GM19328 (cell line): ENCODE measurements around the gene CS.
A peak's percentile ranks its signal among the peaks of the same experiment; 100 is the strongest.
"Not testable (repeated sequence)": the region's sequence is repeated elsewhere in the genome, so short reads cannot be mapped to it uniquely, and the experiment has no call there.

ENCODE experiments used
- ATAC-seq: cut with Tn5 transposase; IDR thresholded peaks from one replicate; pipeline ENCODE4 v1.9.1; 2021; ENCODE audit warnings: mild to moderate bottlenecking, moderate library complexity; ENCODE audit not compliant: unreplicated experiment

CS gene

DNA sequence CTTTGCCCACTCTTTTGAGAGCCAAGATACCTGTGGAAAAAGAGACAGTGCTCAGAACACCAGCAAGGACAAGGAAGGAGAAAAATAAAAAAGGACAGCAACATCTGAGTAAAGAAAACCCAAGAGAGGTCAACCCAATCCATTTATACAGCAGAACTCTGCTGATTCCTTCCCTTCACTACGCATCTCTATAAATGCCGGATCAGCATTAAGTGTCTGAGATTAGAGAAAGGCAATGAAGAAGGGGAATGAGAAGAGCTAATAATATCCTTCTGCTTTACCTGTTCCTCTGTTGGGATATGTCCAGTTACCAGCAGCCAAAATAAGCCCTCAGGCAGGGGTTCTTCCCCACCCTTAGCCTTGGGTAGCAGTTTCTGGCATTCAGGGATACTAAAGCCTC, 17.6 kb downstream of the CS start:
- ATAC-seq: no peak

DNA sequence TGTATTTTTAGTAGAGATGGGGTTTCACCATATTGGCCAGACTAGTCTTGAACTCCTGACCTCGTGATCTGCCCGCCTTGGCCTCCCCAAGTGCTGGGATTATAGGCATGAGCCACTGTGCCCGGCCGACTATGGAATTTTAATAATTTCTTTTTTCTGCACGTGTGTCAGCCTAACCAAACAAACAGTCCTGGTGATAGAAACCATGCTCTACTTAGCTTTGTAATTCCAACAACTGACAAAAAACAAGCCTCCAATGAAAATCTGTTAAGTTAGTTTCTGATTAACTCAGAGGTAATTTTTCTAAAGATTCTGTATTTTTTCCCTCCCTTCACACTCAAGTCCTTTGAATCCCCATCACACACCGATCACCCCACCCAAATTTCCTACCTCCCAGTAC, 18.1 kb downstream of the CS start:
- ATAC-seq: no peak

DNA sequence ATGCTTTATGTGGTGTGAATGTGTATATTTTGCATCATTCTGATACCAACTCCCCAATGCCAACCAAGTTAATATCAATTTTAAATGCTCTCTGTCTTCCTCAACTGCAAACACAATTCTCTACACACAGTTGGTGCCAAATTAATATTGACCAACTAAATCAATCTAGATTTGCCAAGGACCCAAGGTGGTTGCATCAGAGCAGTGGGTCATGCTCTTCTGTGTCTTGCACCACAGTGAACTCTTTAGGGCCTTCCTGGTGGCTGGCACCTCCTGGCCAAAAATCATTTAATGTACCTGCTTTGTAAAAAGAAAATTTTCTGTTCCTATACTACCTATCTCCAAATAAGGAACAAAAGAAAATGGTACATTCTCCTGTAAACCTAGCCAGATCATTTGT, 19.3 kb downstream of the CS start:
- ATAC-seq: no peak

DNA sequence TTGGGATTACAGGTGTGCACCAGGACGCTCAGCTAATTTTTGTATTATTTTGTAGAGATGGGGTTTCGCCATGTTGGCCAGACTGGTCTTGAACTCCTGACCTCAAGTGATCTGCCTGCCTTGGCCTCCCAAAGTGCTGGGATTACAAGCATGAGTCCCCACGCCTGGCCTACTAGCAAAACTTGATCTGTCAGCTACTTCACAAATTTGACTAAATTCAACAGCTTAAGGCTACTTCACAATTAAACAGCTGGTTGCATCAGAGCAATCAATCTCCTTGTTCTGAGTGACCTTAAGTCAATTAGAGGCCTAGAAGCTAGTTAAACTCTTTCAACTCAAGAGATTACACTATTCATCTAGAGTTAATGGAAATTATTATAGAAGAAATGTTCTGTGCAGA, 21.2 kb downstream of the CS start:
- no peak for ATAC-seq

DNA sequence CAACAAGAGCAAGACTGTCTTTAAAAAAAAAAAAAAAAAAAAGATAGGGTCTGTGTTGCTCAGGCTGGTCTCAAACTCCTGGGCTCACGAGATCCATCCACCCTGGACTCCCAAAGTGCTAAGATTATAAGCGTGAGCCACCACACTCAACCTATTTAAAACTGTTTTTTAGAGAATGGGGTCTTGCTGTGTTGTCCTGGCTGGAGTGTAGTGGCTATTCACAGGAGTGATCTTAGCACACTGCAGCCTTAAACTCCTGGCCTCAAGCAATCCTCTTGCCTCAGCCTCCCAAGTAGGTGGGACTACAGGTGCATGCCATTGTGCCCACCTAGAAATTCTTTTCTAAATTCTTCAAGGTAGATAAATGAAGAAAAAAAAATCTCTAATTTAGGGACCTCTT, 25.8 kb downstream of the CS start:
- ATAC-seq: no peak

DNA sequence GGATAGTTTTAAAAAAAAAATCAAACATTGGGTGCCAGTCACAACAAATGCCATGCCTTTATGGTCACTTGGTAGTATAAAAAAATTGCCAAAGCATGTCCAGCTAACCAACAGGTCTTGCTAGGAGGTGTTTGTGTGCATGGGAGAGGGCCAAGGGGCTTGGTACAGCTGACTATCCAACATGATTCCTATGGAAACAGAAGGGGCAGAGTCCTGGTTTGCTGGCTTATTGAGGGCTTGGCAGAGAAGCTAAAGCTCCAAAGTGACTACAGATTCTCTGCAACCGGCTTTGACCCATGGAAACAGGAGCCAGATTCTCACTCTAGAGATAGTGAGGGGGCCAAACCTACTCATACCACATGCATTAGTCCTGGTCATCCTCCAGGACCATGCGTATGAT, 27.7 kb downstream of the CS start:
- not testable (repeated sequence) for ATAC-seq

DNA sequence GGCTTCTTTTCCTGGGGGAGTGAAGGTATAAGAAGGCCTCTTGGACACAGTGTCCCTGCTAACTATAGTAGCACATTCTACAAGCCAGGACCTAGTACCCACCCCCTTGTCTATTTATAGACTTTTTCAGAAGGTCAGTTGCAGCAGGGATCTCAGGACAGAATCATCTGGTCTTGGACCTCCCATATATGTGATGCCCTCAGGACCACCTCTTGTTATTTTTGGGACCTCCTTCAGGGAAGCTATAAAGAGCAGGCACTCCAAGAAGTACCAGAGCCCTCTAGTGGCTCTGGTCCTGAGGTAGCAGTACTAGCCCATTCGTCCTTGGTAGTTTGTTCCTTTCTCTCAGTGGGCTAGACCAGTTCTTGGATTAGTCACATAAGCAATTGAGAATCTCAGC, 29.1 kb downstream of the CS start:
- ATAC-seq: no peak

DNA sequence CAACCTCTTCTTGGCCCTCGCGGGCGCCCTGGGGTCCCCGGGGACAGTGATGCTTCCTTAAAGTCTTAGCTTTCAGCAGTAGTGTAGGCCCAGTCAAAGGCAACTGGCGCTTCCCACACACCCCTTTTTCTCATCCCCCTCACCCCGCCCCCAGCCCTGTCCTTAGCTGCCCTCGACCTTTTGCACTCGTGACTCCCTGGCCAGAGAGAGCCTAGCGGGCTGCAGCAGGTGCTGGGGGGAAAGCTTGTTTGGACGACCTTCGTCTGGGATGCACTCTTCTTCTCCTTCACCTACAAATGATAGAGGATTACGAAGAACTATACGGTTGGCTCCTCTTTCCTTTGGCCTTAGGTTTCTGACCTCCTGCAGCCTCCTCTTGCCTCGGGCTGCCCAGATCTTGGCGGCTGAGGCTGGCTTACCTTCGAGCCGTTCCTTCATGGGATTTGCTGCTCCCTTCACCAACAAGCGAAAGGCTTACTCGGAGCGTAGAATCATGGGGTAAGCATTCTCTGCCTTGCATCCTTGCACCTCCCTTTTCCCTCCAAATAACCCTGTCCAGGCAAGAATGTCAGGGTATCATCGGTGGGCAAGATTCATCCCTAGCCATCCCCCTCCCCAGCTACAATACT, 32.6 kb downstream of the CS start:
- peak; percentile 11 for ATAC-seq

DNA sequence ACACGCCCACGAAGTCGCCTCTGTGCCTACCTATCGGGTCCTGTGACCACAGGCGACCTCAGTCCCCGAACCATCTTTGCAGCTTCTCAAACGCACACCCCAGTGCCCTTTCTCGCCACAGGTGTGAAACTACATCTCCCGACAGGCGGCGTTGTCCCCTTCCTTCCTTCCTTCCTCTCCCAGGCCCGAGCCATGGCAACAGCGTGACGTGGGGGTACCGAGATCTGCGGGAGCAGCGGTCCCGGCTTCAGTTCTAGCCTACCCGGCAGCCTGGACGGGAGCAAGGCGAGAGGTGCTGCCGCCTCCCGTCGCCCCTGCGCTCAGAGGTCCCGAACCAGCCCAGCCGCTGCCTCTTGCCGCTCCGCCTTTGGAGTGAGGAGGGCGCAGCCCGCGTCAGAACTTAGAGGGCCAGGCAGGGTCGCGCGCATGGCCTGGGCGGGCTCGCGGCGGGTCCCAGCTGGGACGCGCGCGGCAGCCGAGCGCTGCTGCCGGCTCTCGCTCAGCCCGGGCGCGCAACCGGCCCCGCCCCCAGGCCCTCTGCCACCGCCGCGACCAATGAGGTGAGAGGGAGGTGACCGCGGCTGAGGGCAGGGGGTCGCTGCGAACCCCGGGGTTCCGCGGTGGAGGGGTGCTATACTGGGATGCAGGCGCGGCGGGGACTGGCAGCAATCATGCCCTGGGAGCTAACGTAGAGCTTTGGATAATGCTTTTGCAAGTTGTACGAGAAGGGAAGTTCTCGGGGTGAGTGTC, 33.3 kb downstream of the CS start, which contains the start of gene COQ10A:
Gene COQ10A (plus strand): TSS at position 250 of the 750 bp plus-strand sequence. CDS start 177 bp downstream, at position 427.
- ATAC-seq: peak; percentile 85

DNA sequence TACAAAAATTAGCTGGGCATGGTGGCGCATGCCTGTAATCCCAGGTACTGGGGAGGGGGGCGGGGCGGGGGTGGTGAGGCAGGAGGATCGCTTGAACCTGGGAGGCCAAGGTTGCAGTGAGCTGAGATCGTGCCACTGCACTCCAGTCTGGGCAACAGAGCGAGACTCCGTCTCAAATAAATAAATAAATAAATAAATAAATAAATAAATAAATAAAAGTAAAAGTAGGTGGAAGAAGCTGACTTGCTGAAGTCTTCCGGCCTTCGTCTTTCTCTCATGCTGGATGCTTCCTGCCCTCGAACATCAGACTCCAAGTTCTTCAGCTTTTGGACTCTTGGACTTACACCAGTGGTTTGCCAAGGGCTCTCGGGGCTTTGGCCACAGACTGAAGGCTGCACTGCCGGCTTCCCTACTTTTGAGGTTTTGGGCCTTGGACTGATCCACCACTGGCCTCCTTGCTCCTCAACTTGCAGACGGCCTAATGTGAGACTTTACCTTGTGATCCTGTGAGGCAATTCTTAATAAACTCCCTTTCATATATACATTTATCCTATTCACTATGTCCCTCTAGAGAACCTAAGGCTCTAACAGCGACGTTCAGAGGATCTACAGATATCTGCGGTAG, 34.0 kb downstream of the CS start:
- ATAC-seq: not testable (repeated sequence)

DNA sequence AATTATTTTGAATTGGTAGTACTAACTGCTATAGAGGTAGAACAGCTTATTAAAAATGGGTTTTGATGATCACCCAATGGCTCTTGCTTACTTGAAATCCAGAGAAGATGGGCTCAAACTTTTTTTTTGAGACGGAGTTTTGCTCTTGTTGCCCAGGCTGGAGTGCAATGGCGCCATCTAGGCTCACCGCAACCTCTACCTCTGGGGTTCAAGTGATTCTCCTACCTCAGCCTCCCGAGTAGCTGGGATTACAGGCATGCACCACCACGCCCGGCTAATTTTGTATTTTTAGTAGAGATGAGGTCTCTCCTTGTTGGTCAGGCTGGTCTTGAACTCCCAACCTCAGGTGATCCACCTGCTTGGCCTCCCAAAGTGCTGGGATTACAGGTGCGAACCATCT, 37.2 kb downstream of the CS start:
- ATAC-seq: not testable (repeated sequence)

DNA sequence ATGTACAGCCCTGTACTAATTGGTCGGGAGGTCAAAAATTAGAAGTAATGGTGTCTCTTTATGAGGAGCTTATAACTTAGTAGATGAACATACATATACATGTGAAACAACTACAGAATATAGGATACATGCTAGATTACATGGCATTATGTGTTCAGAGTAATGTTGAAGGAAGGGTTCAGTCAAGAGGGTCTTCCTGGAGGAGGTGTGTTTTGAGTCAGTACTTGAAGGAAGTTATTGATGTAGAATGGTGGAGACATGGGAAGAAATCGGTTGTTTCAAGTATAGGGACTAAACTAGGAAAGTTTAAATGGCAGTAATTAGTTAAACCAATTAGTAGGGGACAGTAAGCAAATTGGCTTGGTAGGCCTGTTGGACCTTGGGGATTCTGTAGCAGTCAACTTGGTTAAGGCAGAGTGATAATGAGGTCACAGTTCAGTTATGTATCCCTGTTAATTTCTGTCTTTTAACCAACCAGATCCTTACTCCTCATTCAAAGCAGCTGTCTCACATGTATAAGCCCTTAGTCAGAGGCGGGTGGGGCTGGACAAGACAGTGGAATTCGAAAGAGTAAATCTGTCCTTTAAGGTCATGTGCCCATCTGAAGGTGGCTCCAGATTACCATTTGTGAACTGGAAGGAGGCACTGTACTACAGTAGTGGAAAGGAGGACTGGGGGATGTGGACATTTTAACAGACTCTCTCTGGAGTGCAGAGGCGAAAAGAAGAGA, 38.5 kb downstream of the CS start:
- ATAC-seq: no peak

DNA sequence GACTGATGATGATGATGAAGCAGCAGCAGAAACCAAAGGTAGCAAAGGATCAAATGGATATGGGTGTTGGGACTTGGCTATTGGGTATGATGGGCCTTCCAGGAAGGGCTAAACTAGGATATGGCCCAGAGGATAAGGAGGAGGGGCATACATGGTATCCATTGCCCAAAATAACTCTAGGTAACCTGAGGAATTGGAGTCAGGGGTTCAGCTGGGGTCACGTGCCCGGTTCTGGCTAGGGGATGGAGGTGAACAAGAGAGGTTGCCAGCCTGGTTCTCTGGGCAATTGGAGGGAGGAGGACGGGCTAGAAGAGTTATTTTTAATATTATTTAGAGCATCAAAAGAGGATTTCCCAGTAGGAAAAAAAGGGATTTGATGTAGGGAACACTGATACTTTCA, 39.2 kb downstream of the CS start:
- no peak for ATAC-seq

DNA sequence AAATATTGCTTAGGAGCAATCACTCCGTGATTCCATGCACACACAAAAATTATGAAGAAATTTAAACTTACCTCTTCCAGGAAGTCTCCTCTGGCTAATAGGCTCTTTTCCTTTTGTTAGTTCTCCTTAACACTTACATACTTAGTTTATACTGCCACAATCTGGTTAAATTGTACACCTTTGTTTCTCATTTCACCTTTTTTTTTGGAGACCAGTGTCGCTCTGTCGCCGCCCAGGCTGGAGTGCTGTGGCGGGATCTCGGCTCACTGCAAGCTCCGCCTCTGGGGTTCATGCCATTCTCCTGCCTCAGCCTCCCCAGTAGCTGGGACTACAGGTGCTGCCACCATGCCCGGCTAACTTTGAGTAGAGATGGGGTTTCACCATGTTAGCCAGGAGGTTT, 39.8 kb downstream of the CS start:
- no peak for ATAC-seq

DNA sequence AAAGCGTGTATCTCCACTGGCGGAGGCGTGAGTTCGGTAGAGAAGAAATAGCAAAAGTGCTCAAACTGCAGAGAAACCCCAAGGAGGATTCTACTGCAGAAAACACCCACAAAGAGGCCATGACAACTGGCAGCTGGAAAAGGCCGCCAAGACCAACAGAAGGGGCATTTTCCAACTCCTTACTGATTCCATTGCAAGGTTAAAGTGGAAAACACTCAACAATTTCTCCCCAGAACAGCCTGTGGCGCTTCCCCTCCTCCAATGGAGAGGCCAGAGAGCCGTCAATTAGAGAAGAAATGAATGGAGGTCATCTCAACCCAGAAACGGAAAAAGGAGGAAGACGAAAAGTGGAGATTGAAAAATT, 41.3 kb downstream of the CS start:
- no peak for ATAC-seq

DNA sequence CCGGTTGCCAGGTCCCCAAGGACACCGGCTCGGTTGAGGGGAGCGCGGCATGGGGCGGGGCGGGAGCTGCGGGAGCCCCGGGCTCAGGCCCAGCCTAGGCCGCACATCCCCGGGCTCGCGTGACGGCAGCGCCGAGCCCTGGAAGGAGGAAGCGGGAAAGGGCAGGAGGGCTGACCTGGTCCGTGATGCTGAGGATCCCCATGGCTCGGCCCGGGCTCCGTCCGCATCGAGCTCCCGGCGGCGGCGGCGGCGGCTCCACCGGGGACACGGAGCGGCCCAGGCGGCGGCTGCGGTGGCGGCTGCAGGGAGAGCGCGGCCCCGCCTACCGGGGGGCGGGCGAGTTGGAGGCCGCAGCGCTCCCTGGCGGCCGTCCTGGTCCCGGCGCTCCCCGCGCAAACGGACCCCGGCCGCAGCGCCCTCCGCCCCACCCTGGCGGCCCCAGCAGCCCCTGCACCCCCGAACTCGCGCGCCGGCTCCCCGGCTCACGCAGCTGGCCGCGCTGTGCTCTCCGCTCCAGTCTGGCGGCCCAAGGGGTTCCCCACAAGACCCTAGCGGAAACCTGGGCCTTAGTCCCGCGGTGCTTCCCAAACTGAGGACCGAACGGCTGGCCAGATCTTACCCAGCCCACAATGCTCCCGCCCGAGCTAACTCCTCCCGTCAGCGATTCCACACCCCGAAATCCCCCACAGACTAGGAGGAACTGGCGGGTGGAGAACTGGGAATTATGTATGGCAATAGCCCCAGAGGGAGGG, 41.9 kb downstream of the CS start, which contains the start of gene ANKRD52:
Gene ANKRD52 (minus strand): TSS at position 317 of the 752 bp plus-strand sequence. CDS start 115 bp downstream, at position 202.
- ATAC-seq: peak; percentile 92

DNA sequence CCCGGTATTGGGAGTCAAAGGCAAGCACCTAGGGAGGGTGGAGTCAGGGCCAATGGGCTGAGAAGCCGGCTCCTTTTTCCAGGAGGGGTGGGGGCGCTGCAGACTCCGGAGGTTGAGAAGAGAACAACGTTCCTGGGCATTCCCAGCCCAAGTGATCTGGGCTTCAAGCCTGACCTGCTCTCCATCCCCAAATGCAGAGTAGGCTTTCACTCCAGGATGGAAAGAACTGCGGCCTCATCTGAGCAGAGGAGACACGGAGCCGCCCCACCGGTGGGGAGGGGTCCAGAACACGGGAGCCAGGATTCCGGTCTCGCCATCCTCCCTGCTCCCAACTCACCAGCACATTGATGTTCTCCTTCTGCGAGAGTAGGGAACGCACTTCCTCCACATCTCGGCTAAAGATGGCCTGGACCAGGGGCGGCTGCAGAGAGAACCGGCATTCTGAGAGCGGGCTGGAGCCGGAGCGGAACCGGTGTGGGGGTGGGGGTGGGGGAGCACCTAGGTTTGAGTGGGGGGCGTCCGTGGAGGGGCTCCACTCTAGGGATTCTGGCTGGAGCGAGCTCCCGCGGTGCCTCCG, 42.6 kb downstream of the CS start:
- peak; percentile 15 for ATAC-seq

DNA sequence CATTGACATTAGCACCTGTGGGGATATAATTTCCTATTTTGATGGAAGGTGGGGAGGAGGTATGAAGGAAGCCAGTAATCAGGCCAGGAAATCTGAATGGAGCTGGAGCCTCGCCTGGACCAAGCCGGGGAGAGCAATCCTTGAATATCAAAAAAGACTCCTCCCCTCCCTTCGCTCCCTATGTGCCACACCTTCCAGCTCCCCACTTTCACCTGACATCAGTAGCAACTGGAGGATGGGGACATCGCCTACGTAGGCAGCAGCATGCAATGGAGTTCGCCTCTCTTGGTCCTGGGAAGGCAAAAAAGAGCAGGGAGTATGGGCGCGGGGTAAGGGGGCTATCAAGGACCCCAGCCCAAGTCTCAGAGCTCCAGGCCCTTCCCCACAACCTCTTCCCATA, 43.1 kb downstream of the CS start:
- ATAC-seq: no peak

DNA sequence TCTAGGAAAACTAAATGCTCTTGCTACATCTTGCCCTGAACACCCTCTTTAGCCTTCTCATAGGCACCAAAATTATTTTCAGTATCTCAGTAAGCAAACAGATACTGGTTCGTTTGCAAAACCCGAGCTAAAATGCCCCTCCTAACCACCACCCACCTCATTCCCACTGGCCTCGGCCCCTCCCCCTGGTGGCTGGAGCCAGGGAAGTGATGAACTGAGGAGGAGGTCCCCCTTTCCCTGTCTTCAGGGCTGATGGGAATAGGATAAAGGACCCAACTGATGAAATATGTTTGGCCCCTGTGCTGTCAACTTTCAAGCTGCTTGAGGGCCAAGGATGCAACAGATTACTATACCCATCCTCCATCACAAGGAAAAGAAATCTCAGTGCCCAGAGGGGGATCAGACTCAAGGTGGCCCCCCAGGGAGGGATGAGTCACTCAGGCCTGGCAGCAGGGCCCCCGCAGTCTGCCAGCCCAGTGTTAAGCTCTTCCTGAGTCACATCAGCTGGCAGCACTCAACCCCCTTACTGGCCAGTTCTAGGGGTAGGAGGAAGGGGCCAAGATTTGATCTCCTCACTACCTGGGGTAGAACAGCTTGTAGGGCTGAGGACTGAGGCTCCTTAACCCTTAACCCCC, 43.7 kb downstream of the CS start:
- no peak for ATAC-seq

DNA sequence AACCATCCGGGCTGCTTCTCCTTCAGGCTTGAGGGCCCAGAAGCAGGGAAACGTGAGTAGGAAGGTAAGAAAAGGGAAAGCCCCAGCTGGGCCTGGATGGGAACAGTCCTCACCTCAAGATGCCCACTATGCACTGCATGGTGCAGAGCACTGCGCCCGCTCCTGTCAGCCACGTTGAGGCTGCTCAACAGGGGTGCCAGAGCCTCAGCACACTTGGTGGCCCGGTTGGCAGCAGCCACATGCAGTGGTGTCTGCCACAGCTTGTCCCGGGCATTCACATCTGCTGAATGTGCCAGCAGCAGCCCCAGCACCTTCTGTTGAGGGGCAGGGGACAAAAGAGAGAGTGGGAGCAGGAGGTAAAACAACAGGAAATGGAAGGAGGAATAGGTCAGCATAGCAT, 44.5 kb downstream of the CS start:
- ATAC-seq: no peak
